Measurements from ENCODE around the gene DHRSX.
"Not testable (repeated sequence)": the region's sequence is repeated elsewhere in the genome, so short reads cannot be mapped to it uniquely, and the experiment has no call there.

The DHRSX gene

DNA sequence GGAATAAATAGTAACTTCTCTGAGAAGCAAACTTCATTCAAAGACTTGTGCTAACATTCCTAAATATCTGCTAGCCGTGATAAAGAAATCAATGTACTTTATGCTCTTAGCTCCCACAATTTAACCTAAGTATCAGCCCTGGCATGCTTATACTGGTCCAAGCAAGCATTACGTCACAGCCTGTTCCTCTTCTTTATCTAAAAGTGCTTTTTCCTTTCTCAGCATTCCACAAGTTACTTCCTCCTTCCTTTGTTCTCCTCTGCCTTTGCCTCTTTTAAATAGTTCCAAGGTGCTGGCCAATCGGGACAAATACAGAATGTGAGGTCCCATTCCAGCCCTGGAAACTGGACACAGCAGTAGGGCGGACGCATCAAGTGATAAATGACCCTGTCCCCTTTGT, 249.6 kb downstream of the DHRSX start:
- Histone ChIP-seq H3K9ac (ENCODE audit: low read depth, low read length) (no peak overlapping the region), H3K9me3 (ENCODE audit: control insufficient read depth, insufficient read depth, low read length) (peaks cover 4% of the 10 kb centered on the region; the same call in 1 of the 2 replicates), H3K4me1 (ENCODE audit: insufficient read depth, low read length) (no peaks in the 10 kb centered on the region), H3K36me3 (ENCODE audit: insufficient read depth, low read length) (no peaks in the 10 kb centered on the region)

DNA sequence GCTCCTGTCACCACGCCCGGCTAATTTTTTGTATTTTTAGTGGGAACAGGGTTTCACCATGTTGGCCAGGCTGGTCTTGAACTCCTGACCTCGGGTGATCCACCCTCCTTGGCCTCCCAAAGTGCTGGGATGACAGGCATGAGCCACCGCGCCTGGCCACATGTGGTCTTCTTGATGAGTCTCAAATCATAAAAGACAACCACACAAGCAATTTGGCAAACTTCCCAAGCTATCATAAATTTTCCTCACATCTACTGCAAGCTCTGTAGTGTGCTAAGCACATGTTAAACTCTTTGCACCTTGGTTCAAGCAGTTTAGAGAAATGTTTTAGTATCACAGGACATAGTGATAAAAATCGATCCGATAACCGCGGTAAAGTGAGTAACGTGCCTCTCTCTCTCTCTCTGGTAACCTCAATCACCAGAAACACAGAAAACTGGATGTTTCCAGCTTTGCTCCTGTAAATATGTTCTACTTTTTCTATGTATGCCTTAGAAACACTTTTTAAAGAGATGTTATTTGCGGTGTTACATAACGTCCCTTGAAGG, 256.8 kb downstream of the DHRSX start:
- Histone ChIP-seq H3K36me3 (ENCODE audit: insufficient read depth, low read length) (no peaks in the 10 kb centered on the region), H3K4me1 (ENCODE audit: insufficient read depth, low read length) (no peaks in the 10 kb centered on the region), H3K9ac (ENCODE audit: low read depth, low read length) (no peak overlapping the region), H3K9me3 (ENCODE audit: control insufficient read depth, insufficient read depth, low read length) (no peaks in the 10 kb centered on the region)

DNA sequence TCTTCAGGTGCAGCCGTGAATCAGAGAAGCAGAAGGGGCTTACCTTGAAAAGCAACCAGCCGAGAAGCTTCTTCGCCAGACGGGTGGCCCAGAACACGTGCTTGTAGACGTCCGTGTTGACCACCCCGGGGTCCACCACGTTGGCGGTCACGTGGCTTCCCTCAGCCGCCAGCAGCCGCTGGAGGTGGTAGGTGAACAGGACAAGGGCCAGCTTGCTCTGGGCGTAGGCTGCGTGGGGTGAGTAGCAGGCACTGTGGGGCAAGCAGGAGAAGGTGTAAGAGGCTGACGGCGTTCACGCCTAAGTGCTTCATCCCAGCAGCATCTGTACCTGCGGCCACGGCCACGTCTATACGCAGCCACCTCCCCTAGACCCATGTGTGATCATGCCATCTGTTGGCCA, 257.8 kb downstream of the DHRSX start:
- Histone ChIP-seq H3K36me3 (ENCODE audit: insufficient read depth, low read length) (no peaks in the 10 kb centered on the region), H3K9me3 (ENCODE audit: control insufficient read depth, insufficient read depth, low read length) (no peaks in the 10 kb centered on the region), H3K4me1 (ENCODE audit: insufficient read depth, low read length) (no peaks in the 10 kb centered on the region), H3K9ac (ENCODE audit: low read depth, low read length) (no peak overlapping the region)

DNA sequence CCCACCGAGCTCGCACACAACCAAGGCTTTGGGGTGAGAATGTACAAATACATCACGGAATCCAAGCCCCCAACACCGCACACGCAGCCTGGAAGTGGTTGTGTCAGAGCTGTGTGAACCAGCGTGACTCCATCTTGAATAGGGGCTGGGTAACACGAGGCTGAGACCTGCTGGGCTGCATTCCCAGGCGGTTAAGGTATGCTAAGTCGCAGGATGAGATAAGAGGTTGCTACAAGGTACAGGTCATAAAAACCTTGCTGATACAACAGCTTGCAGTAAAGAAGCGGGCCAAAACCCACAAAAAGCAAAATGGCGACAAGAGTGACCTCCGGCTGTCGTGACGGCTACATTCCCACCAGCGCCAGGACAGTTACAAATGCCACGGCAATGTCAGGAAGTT, 258.4 kb downstream of the DHRSX start:
- no peaks in the 10 kb centered on the region for H3K9me3 ChIP-seq (ENCODE audit: control insufficient read depth, insufficient read depth, low read length)
- H3K4me1 ChIP-seq (ENCODE audit: insufficient read depth, low read length): no peaks in the 10 kb centered on the region
- H3K9ac ChIP-seq (ENCODE audit: low read depth, low read length): no peak overlapping the region
- H3K36me3 ChIP-seq (ENCODE audit: insufficient read depth, low read length): no peaks in the 10 kb centered on the region

GRCh38 chrX:2241496-2241895, 259.3 kb downstream of the DHRSX start:
- H3K9me3 ChIP-seq (ENCODE audit: control insufficient read depth, insufficient read depth, low read length); H3K4me1 ChIP-seq (ENCODE audit: insufficient read depth, low read length); H3K9ac ChIP-seq (ENCODE audit: low read depth, low read length); H3K36me3 ChIP-seq (ENCODE audit: insufficient read depth, low read length): not testable (repeated sequence)

GRCh38 chrX:2240761-2241160, 260.0 kb downstream of the DHRSX start:
- H3K9ac ChIP-seq (ENCODE audit: low read depth, low read length); H3K36me3 ChIP-seq (ENCODE audit: insufficient read depth, low read length); H3K4me1 ChIP-seq (ENCODE audit: insufficient read depth, low read length); H3K9me3 ChIP-seq (ENCODE audit: control insufficient read depth, insufficient read depth, low read length): not testable (repeated sequence)

DNA sequence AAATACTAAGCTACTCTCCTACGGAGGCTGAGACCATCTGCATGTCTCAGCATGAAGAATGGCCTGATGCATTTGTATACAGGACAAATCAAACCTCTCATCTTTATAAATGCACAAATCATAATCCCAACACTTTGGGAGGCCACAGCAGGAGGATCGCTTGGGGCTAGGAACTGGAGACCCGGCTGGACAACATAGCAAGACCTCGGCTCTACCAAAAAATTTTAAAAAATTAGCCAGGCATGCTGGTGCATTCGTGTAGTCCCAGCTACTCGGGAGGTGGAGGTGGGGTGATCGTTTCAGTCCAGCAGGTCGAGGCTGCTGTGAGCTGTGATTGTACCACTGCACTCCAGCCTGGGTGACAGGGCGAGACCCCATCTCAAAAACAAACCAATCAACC, 262.8 kb downstream of the DHRSX start:
- Histone ChIP-seq H3K9ac (ENCODE audit: low read depth, low read length) (no peak overlapping the region), H3K36me3 (ENCODE audit: insufficient read depth, low read length) (no peaks in the 10 kb centered on the region), H3K9me3 (ENCODE audit: control insufficient read depth, insufficient read depth, low read length) (no peaks in the 10 kb centered on the region), H3K4me1 (ENCODE audit: insufficient read depth, low read length) (peaks cover 6% of the 10 kb centered on the region)

- peaks cover 9% of the 10 kb centered on the region for H3K4me1 ChIP-seq (ENCODE audit: insufficient read depth, low read length)
- no peak overlapping the region for H3K9ac ChIP-seq (ENCODE audit: low read depth, low read length)
- H3K9me3 ChIP-seq (ENCODE audit: control insufficient read depth, insufficient read depth, low read length): no peaks in the 10 kb centered on the region; the same call in 1 of the 2 replicates
- peaks cover 5% of the 10 kb centered on the region; the same call in 1 of the 2 replicates for H3K36me3 ChIP-seq (ENCODE audit: insufficient read depth, low read length)
Observed at GRCh38 chrX:2231570-2232192, 269.1 kb downstream of the DHRSX start.

DNA sequence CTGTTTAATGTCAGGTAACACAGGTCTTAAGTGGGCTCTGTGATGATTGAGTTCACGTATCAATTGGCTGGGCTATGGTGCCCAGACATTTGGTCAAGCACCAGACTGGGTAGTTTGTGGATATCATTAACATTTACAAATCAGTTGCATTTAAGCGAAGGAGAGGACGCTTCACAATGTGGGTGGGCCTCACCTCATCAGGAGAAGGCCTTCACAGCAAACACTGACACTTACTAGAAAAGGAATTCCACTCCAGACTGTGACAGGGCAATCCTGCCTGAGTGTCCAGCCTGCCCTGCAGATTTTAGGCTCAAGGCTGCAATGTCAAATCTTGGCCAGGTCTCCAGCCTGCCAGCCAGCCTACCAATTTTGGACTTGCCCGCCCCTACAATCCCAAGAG, 270.3 kb downstream of the DHRSX start:
- Histone ChIP-seq H3K9ac (ENCODE audit: low read depth, low read length) (no peak overlapping the region), H3K4me1 (ENCODE audit: insufficient read depth, low read length) (peaks cover 9% of the 10 kb centered on the region), H3K9me3 (ENCODE audit: control insufficient read depth, insufficient read depth, low read length) (no peaks in the 10 kb centered on the region; the same call in 1 of the 2 replicates), H3K36me3 (ENCODE audit: insufficient read depth, low read length) (peaks cover 5% of the 10 kb centered on the region; the same call in 1 of the 2 replicates)

GRCh38 chrX:2228536-2228935, 272.2 kb downstream of the DHRSX start:
- Histone ChIP-seq H3K4me1 (ENCODE audit: insufficient read depth, low read length) (peaks cover 6% of the 10 kb centered on the region; the same call in 1 of the 2 replicates), H3K9me3 (ENCODE audit: control insufficient read depth, insufficient read depth, low read length) (no peaks in the 10 kb centered on the region; the same call in none of the 2 replicates), H3K9ac (ENCODE audit: low read depth, low read length) (no peak overlapping the region), H3K36me3 (ENCODE audit: insufficient read depth, low read length) (peaks cover 5% of the 10 kb centered on the region; the same call in 1 of the 2 replicates)

- Histone ChIP-seq H3K9me3 (ENCODE audit: control insufficient read depth, insufficient read depth, low read length) (peaks cover 7% of the 10 kb centered on the region), H3K4me1 (ENCODE audit: insufficient read depth, low read length) (no peaks in the 10 kb centered on the region), H3K9ac (ENCODE audit: low read depth, low read length) (no peak overlapping the region), H3K36me3 (ENCODE audit: insufficient read depth, low read length) (peaks cover 5% of the 10 kb centered on the region; the same call in 1 of the 2 replicates)
Observed at GRCh38 chrX:2226906-2227656, 273.7 kb downstream of the DHRSX start.

GRCh38 chrX:2226182-2226581, 274.6 kb downstream of the DHRSX start:
- no peaks in the 10 kb centered on the region for H3K4me1 ChIP-seq (ENCODE audit: insufficient read depth, low read length)
- H3K9me3 ChIP-seq (ENCODE audit: control insufficient read depth, insufficient read depth, low read length): peaks cover 13% of the 10 kb centered on the region

DNA sequence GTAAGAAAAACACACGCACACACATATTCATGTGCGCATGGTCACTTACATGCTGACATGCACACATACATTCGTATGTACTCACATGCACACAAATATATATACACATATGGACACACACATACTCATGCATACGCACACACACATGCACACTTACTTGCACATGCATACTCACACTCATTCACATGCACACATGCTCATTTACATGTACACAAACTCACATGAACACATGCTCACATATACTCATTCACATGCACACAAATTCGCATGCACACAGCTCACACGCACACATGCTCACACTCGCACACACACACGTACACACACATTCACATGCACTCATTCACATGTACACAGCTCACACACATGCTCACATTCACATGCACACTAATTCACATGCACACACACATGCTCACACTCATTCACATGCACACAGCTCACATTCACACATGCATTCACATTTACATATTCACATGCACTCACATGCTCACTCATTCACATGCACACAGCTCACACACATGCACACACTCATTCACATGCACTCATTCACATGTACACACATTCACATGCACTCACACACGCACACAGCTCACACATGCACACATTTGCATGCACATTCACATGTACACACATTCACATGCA, 276.1 kb downstream of the DHRSX start:
- Histone ChIP-seq H3K4me1 (ENCODE audit: insufficient read depth, low read length) (no peaks in the 10 kb centered on the region), H3K36me3 (ENCODE audit: insufficient read depth, low read length) (peaks cover 5% of the 10 kb centered on the region; the same call in 1 of the 2 replicates), H3K9me3 (ENCODE audit: control insufficient read depth, insufficient read depth, low read length) (peaks cover 27% of the 10 kb centered on the region), H3K9ac (ENCODE audit: low read depth, low read length) (no peak overlapping the region)

More at GRCh38 chrX:2226182-2226581, 274.6 kb downstream of the DHRSX start:
- H3K9ac ChIP-seq (ENCODE audit: low read depth, low read length): no peak overlapping the region
- H3K36me3 ChIP-seq (ENCODE audit: insufficient read depth, low read length): peaks cover 5% of the 10 kb centered on the region; the same call in 1 of the 2 replicates

DNA sequence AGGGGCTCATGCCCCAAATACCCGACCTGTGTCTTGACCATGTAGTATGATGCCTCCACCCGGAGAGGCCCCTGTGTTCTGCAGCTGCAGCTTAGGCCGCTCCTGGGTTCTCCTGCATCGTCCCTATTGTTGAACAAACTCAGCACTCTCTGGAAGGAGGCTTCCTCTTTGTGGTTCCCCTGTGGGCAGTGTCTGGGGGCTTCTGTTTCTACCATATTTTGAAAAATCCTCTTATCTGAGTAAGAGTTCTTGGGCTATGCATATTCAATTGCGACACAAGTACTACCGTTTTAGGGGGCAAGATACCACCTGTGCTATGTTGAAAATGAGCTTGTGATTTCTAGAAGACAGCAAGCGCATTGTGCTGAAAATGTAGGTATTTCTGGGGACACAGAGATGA, 276.6 kb downstream of the DHRSX start:
- Histone ChIP-seq H3K9ac (ENCODE audit: low read depth, low read length) (no peak overlapping the region), H3K4me1 (ENCODE audit: insufficient read depth, low read length) (no peaks in the 10 kb centered on the region), H3K36me3 (ENCODE audit: insufficient read depth, low read length) (peaks cover 5% of the 10 kb centered on the region; the same call in 1 of the 2 replicates), H3K9me3 (ENCODE audit: control insufficient read depth, insufficient read depth, low read length) (peaks cover 32% of the 10 kb centered on the region)

Measured in ES-I3 (cell line).